ENCODE data around the gene IFNAR1. TPM values are rescaled to one million over a fixed set of nuclear protein-coding genes. Genes with fewer than 3 reads are reported as not detected.
A peak's percentile ranks its signal among the peaks of the same experiment; 100 is the strongest.

IFNAR1 gene
- total and polyA plus RNA-seq, 9 of the 15 experiments (the other 6 are each of a cell fraction or from before 2014, with no cell fraction given), result 8.6 to 31.8 (median 14.8) TPM

GRCh38 chr21:33300701-33301631 lies 23.8 kb upstream of the IFNAR1 start (continued):
- TF ChIP-seq STAT6 (CRISPR knock-in tag; IDR thresholded peaks at IDR 0.05), result no peak
- no peak for TF ChIP-seq ZNF431 (CRISPR knock-in tag; IDR thresholded peaks at IDR 0.05)
- TF ChIP-seq RBM14 (IDR thresholded peaks at IDR 0.05; ENCODE audit: borderline replicate concordance, insufficient read depth, low read depth, low read length), result no peak
- no peak for TF ChIP-seq JUN (IDR thresholded peaks at IDR 0.05; ENCODE audit: borderline replicate concordance, low read depth, low read length)
- no peak for TF ChIP-seq JUN (CRISPR knock-in tag; IDR thresholded peaks at IDR 0.05; ENCODE audit: borderline replicate concordance)
- TF ChIP-seq THRB (CRISPR knock-in tag; conservative IDR thresholded peaks at IDR 0.05), result peak; percentile 83
- TF ChIP-seq E2F6 (IDR thresholded peaks at IDR 0.05; ENCODE audit: borderline replicate concordance in 1 of 2, extremely low read depth in 1 of 2, insufficient read depth in 1 of 2, insufficient read length in 1 of 2, low read depth in 1 of 2, low read length in 1 of 2, poor library complexity in 1 of 2, severe bottlenecking in 1 of 2), result no peak
- peak; percentile 95 for TF ChIP-seq ZNF175 (CRISPR knock-in tag; IDR thresholded peaks at IDR 0.05; ENCODE audit: low read depth)
- no peak for TF ChIP-seq TAL1 (IDR thresholded peaks at IDR 0.05)
- no peak for TF ChIP-seq NKRF (IDR thresholded peaks at IDR 0.05; ENCODE audit: borderline replicate concordance)
- no peak for TF ChIP-seq DACH1 (IDR thresholded peaks at IDR 0.05; ENCODE audit: partially characterized antibody)
- TF ChIP-seq ESRRA (IDR thresholded peaks at IDR 0.05; ENCODE audit: borderline replicate concordance, low read depth), result no peak
- no peak for TF ChIP-seq ZNF143 (CRISPR knock-in tag; IDR thresholded peaks at IDR 0.05)
- TF ChIP-seq ZNF695 (CRISPR knock-in tag; IDR thresholded peaks at IDR 0.05), result peak; percentile 95
